ENCODE results near the gene INPP5B. TPM values are rescaled to one million over a fixed set of nuclear protein-coding genes. Genes with fewer than 3 reads are reported as not detected.

INPP5B gene
- total and polyA plus RNA-seq, 11 donors = 6.5 to 16.2 (median 12.1) TPM

GRCh38 chr1:37879865-37880264 lies 67.0 kb downstream of the INPP5B start:
- H3K36me3 ChIP-seq = peaks cover under 1 to 100% (median 96%) of the 10 kb centered on the region in 9 donors
- no peaks in the 10 kb centered on the region for H3K4me1 ChIP-seq
- H3K4me3 ChIP-seq = no peak overlapping the region
- no peak for ATAC-seq
- H3K27ac ChIP-seq = no peak overlapping the region
- intact Hi-C loops (cut with DNase I) = loop anchor here in 1 of 10 donors (10.0 kb wide), 1 partner anchor 105 kb away; no protein-coding TSS in a partner anchor
- H3K27me3 ChIP-seq = no peaks in the 10 kb centered on the region
- TF ChIP-seq POLR2A (IDR thresholded peaks at IDR 0.05) (no peak), CTCF (IDR thresholded peaks at IDR 0.05) (no peak)
- no peak for DNase-seq
- no peaks in the 10 kb centered on the region for H3K9me3 ChIP-seq
- WGBS, 4 donors = 91 to 96% (median 94%) methylated on average over 4 of the region's 4 CpGs

DNA sequence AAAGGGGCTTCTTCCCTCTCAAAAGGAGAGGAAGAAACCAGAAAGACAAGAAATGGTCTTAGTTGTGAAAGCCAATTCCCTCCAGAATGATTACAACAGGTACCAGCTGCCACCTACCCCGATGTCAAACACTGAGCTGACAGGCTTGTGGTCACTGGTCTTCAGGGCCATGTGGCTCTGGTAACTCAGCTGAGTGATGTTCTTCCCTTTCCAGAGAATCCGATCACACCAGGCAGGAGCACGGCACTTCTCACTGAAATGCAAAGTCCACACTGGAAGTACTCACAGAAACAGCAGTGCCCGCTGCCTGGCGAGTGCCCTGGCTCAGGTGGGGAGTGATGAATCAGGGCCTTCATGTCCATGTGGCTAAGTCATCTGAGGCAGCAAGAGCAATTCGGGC lies 68.8 kb downstream of the INPP5B start:
- H3K27ac ChIP-seq = no peak overlapping the region
- 91 to 98% (median 93%) methylated on average over 4 to 6 of the region's 6 CpGs for WGBS, 4 donors
- H3K36me3 ChIP-seq = peaks cover 3 to 100% (median 96%) of the 10 kb centered on the region in 9 donors
- no peaks in the 10 kb centered on the region for H3K27me3 ChIP-seq
- ATAC-seq (no peak), DNase-seq (no peak)
- TF ChIP-seq CTCF (IDR thresholded peaks at IDR 0.05) = no peak
- TF ChIP-seq POLR2A (IDR thresholded peaks at IDR 0.05) = no peak
- no peaks in the 10 kb centered on the region for H3K4me1 ChIP-seq
- intact Hi-C loops (cut with DNase I) = no loop called here
- H3K9me3 ChIP-seq = no peaks in the 10 kb centered on the region
- H3K4me3 ChIP-seq = no peak overlapping the region

DNA sequence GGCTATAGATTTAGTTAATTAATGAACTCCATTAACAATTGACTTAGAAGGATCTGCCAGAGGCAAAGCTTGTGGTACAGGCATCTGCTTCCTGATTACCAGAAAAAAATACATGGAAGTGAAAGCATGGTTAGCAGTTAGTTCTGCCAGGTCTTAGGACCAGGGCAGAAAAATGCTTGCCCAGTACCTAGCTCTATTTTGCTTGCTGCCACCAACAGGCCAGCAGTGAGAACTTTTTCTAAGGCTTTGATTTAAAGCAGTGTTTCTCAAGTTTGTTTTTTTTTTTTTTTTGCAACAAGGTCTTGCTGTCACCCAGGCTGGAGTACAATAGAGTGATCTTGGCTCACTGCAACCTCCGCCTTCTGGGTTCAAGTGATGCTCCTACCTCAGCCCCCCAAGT lies 71.0 kb downstream of the INPP5B start:
- WGBS, 4 donors = 96 to 100% (median 100%) methylated on average over 1 of the region's 1 CpG
- H3K4me3 ChIP-seq = no peak overlapping the region
- ATAC-seq (no peak), DNase-seq (no peak)
- H3K9me3 ChIP-seq = no peaks in the 10 kb centered on the region
- TF ChIP-seq CTCF (IDR thresholded peaks at IDR 0.05) (no peak), POLR2A (IDR thresholded peaks at IDR 0.05) (no peak)
- intact Hi-C loops (cut with DNase I) = no loop called here
- peaks cover 3 to 100% (median 93%) of the 10 kb centered on the region in 9 donors for H3K36me3 ChIP-seq
- no peaks in the 10 kb centered on the region for H3K27me3 ChIP-seq
- H3K27ac ChIP-seq = no peak overlapping the region
- H3K4me1 ChIP-seq = no peaks in the 10 kb centered on the region

DNA sequence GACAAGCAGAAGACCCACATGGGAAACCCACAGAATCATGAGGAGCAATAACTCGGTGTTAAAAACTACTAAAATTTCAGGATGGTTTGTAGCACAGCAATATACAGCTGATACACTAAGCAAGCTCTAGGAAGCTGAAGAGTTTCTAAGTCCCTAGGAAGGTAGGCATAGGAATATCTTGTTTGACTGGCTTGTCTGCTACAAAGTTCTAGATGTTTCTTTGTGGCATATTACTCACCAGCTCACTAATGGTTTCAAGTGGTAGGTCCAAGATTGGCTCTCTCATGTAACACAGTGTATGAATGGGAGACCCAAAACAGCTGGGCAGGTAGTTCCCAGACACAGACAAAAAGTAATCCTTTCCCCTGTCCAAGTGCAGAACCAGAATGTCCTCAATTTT lies 74.2 kb downstream of the INPP5B start:
- H3K36me3 ChIP-seq = peaks cover 3 to 100% (median 94%) of the 10 kb centered on the region in 9 donors
- no peaks in the 10 kb centered on the region for H3K27me3 ChIP-seq
- no peak for TF ChIP-seq POLR2A (IDR thresholded peaks at IDR 0.05)
- no peak for TF ChIP-seq CTCF (IDR thresholded peaks at IDR 0.05)
- H3K4me3 ChIP-seq = no peak overlapping the region
- no peaks in the 10 kb centered on the region for H3K9me3 ChIP-seq
- DNase-seq = no peak
- intact Hi-C loops (cut with DNase I) = no loop called here
- ATAC-seq = no peak
- no peak overlapping the region for H3K27ac ChIP-seq
- H3K4me1 ChIP-seq = no peaks in the 10 kb centered on the region
- 93 to 97% (median 95%) methylated on average over 1 of the region's 1 CpG for WGBS, 4 donors

All from heart left ventricle (tissue), 16 donors.